Measurements from ENCODE around the gene MCTP2.

The MCTP2 gene

GRCh38 chr15:94286583-94286982 lies 55.2 kb downstream of the MCTP2 start:
- no peak for TF ChIP-seq POLR2A (IDR thresholded peaks at IDR 0.05; ENCODE audit: low read depth, low read length)
- FAIRE-seq (no peak), DNase-seq (ENCODE audit: insufficient read length, low spot score) (no peak)

- no peak for DNase-seq (ENCODE audit: insufficient read length, low spot score)
- no peak for TF ChIP-seq POLR2A (IDR thresholded peaks at IDR 0.05; ENCODE audit: low read depth, low read length)
- FAIRE-seq: no peak
Measured at GRCh38 chr15:94287794-94288246, 56.5 kb downstream of the MCTP2 start.

GRCh38 chr15:94290730-94291129 lies 59.4 kb downstream of the MCTP2 start:
- no peak for FAIRE-seq
- TF ChIP-seq POLR2A (IDR thresholded peaks at IDR 0.05; ENCODE audit: low read depth, low read length): no peak
- no peak for DNase-seq (ENCODE audit: insufficient read length, low spot score)

GRCh38 chr15:94293411-94294402 lies 62.3 kb downstream of the MCTP2 start:
- FAIRE-seq: no peak
- no peak for DNase-seq (ENCODE audit: insufficient read length, low spot score)

GRCh38 chr15:94294556-94294955 lies 63.2 kb downstream of the MCTP2 start:
- FAIRE-seq: no peak
- TF ChIP-seq POLR2A (IDR thresholded peaks at IDR 0.05; ENCODE audit: low read depth, low read length): no peak
- no peak for DNase-seq (ENCODE audit: insufficient read length, low spot score)

More at GRCh38 chr15:94293411-94294402, 62.3 kb downstream of the MCTP2 start:
- no peak for TF ChIP-seq POLR2A (IDR thresholded peaks at IDR 0.05; ENCODE audit: low read depth, low read length)

GRCh38 chr15:94295275-94295674 lies 63.9 kb downstream of the MCTP2 start:
- FAIRE-seq (no peak), DNase-seq (ENCODE audit: insufficient read length, low spot score) (no peak)
- TF ChIP-seq POLR2A (IDR thresholded peaks at IDR 0.05; ENCODE audit: low read depth, low read length): no peak

- DNase-seq (ENCODE audit: insufficient read length, low spot score) (no peak), FAIRE-seq (no peak)
- TF ChIP-seq POLR2A (IDR thresholded peaks at IDR 0.05; ENCODE audit: low read depth, low read length): no peak
Measured at GRCh38 chr15:94296717-94297116, 65.4 kb downstream of the MCTP2 start.

- DNase-seq (ENCODE audit: insufficient read length, low spot score): no peak
- no peak for FAIRE-seq
- TF ChIP-seq POLR2A (IDR thresholded peaks at IDR 0.05; ENCODE audit: low read depth, low read length): no peak
Measured at GRCh38 chr15:94297558-94297957, 66.2 kb downstream of the MCTP2 start.

- DNase-seq (ENCODE audit: insufficient read length, low spot score): no peak
- TF ChIP-seq POLR2A (IDR thresholded peaks at IDR 0.05; ENCODE audit: low read depth, low read length): no peak
- no peak for FAIRE-seq
Measured at GRCh38 chr15:94298364-94298763, 67.0 kb downstream of the MCTP2 start.

GRCh38 chr15:94300612-94301011 lies 69.3 kb downstream of the MCTP2 start:
- TF ChIP-seq POLR2A (IDR thresholded peaks at IDR 0.05; ENCODE audit: low read depth, low read length): no peak
- no peak for FAIRE-seq

GRCh38 chr15:94305133-94305532 lies 73.8 kb downstream of the MCTP2 start:
- no peak for TF ChIP-seq POLR2A (IDR thresholded peaks at IDR 0.05; ENCODE audit: low read depth, low read length)
- FAIRE-seq: no peak
- no peak for DNase-seq (ENCODE audit: insufficient read length, low spot score)

More at GRCh38 chr15:94300612-94301011, 69.3 kb downstream of the MCTP2 start:
- no peak for DNase-seq (ENCODE audit: insufficient read length, low spot score)

- TF ChIP-seq POLR2A (IDR thresholded peaks at IDR 0.05; ENCODE audit: low read depth, low read length): no peak
- no peak for DNase-seq (ENCODE audit: insufficient read length, low spot score)
- no peak for FAIRE-seq
Measured at GRCh38 chr15:94306700-94307650, 75.6 kb downstream of the MCTP2 start.

- DNase-seq (ENCODE audit: insufficient read length, low spot score): no peak
- FAIRE-seq: no peak
- TF ChIP-seq POLR2A (IDR thresholded peaks at IDR 0.05; ENCODE audit: low read depth, low read length): no peak
Measured at GRCh38 chr15:94312946-94313345, 81.6 kb downstream of the MCTP2 start.

GRCh38 chr15:94314639-94315038 lies 83.3 kb downstream of the MCTP2 start:
- no peak for TF ChIP-seq POLR2A (IDR thresholded peaks at IDR 0.05; ENCODE audit: low read depth, low read length)
- DNase-seq (ENCODE audit: insufficient read length, low spot score) (no peak), FAIRE-seq (no peak)
